Measurements from ENCODE around the gene GPR37.

Gene GPR37

DNA sequence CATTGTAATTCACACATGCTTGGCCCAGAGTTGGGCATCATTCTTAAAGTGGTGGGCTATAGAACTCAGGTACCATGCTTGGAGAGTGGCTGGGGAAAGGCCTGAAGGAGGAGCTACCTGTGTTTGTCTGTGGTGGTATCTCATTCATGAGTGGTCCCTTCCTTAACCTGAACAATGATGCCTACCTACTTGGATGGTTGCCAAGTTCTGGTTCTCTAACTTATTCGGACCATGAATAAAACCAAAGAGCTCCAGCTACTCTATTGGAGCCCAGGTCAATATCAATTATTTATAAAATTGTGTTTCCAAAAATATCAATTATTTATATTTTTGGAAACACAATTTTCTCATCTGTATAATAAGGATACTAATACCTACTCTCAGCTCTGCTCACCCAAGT is 2.9 kb upstream of the GPR37 start:
- peaks cover 4% of the 10 kb centered on the region for H3K9me3 Mint-ChIP-seq
- peaks cover 10% of the 10 kb centered on the region for H3K4me1 Mint-ChIP-seq
- no peak overlapping the region for H3K27ac Mint-ChIP-seq
- TF ChIP-seq, protein P1, sequence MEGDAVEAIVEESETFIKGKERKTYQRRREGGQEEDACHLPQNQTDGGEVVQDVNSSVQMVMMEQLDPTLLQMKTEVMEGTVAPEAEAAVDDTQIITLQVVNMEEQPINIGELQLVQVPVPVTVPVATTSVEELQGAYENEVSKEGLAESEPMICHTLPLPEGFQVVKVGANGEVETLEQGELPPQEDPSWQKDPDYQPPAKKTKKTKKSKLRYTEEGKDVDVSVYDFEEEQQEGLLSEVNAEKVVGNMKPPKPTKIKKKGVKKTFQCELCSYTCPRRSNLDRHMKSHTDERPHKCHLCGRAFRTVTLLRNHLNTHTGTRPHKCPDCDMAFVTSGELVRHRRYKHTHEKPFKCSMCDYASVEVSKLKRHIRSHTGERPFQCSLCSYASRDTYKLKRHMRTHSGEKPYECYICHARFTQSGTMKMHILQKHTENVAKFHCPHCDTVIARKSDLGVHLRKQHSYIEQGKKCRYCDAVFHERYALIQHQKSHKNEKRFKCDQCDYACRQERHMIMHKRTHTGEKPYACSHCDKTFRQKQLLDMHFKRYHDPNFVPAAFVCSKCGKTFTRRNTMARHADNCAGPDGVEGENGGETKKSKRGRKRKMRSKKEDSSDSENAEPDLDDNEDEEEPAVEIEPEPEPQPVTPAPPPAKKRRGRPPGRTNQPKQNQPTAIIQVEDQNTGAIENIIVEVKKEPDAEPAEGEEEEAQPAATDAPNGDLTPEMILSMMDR (IDR thresholded peaks at IDR 0.05; ENCODE audit: unreplicated experiment in 3 of 3) = no peak
- H3K36me3 Mint-ChIP-seq (ENCODE audit: low read depth) = no peaks in the 10 kb centered on the region
- peaks cover 36% of the 10 kb centered on the region for H3K27me3 Mint-ChIP-seq (ENCODE audit: low read depth)
- H3K4me3 Mint-ChIP-seq = no peak overlapping the region

- H3K27ac Mint-ChIP-seq = peak overlapping the region in 2 of 3 experiments; percentile 18 to 19
- H3K9me3 Mint-ChIP-seq = peaks cover 4% of the 10 kb centered on the region
- H3K36me3 Mint-ChIP-seq (ENCODE audit: low read depth) = no peaks in the 10 kb centered on the region
- TF ChIP-seq, protein P1 (IDR thresholded peaks at IDR 0.05; ENCODE audit: unreplicated experiment in 3 of 3) = no peak
- H3K4me3 Mint-ChIP-seq = peak overlapping the region; percentile 88 to 98 (median 93)
- H3K4me1 Mint-ChIP-seq = peaks cover 27% of the 10 kb centered on the region
- H3K27me3 Mint-ChIP-seq (ENCODE audit: low read depth) = peaks cover 44% of the 10 kb centered on the region
Measured at GRCh38 chr7:124764847-124765400, 668 bp downstream of the GPR37 start.

DNA sequence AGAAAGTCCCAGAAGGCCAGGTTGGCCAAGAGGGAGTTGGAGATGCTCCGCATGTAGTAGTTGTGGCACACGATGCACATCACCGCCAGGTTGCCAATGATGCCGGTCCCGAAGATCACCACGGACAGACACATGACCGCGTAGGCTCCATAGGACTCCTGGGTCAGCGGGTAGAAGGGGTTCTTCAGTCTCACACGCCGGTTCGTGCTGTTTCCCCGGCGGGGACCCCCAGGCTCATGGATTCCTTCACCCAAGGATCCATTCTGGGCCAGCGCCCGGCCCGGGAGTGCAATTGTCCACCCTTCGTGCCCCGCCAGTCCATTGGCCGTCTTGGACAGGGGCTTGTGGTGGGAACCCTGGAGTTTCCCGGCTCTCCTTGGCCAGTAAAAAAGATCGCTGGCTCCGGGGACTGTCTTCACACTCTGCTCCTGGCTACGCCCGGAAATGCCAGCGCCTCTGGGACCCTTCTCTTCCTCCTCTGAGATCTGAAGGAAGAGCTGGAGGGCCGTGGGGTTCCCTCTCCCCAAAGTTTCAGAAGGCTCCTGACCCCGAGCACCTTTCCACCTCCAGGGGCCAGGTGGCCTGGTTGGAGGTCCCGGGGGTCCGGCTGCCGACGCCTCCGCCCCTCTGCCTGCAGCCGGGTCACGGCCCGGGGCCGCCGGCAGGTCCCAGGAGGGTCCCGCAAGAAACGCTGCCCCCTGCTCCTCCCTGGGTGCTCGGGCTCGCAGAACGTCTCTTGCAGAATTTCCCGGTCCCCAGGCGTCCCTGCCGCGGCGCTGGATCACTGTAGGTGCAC is 1.3 kb downstream of the GPR37 start:
- Mint-ChIP-seq H3K4me1 (peaks cover 34% of the 10 kb centered on the region), H3K27ac (peak overlapping the region in 2 of 3 experiments; percentile 38 to 50), H3K36me3 (ENCODE audit: low read depth) (no peaks in the 10 kb centered on the region), H3K27me3 (ENCODE audit: low read depth) (peaks cover 44% of the 10 kb centered on the region), H3K4me3 (peak overlapping the region; percentile 88 to 98 (median 93)), H3K9me3 (peaks cover 9% of the 10 kb centered on the region)
- TF ChIP-seq, protein P1 (IDR thresholded peaks at IDR 0.05; ENCODE audit: unreplicated experiment in 3 of 3) = no peak

- peaks cover 35% of the 10 kb centered on the region for H3K4me1 Mint-ChIP-seq
- TF ChIP-seq, protein P1 (IDR thresholded peaks at IDR 0.05; ENCODE audit: unreplicated experiment in 3 of 3) = no peak
- peaks cover 10% of the 10 kb centered on the region for H3K9me3 Mint-ChIP-seq
- H3K27me3 Mint-ChIP-seq (ENCODE audit: low read depth) = peaks cover 40% of the 10 kb centered on the region
- no peaks in the 10 kb centered on the region for H3K36me3 Mint-ChIP-seq (ENCODE audit: low read depth)
- peak overlapping the region; percentile 78 to 98 (median 93) for H3K4me3 Mint-ChIP-seq
- peak overlapping the region in 2 of 3 experiments; percentile 1 to 38 for H3K27ac Mint-ChIP-seq
Measured at GRCh38 chr7:124762611-124763143, 2.9 kb downstream of the GPR37 start.

DNA sequence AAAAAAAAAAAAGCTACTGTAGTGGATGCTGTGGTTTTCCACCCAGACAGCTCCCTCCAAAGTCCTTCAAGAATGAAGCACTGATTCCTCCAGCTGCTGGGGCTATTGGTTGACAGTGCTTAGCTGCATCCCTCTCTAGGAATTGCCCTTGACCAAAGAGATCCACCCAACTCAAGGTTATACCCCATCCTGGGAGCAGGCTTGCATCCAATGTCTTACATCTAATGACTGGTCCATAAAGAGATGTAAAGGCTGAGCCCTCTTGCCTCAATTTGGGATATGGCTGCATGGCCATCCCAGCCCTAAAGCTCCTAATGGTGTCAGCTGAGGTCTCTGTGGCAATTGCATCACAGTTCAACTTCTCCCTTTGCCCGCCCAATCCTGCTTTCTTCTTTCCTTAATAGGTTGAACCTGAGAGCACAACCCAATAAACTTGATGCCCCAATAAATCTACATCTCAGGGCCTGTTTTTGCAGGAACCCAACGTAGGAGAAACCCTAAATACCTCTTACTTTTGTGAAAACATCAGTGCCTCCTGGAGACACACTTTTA is 4.4 kb downstream of the GPR37 start:
- TF ChIP-seq, protein P1 (IDR thresholded peaks at IDR 0.05; ENCODE audit: unreplicated experiment in 3 of 3) = no peak
- H3K36me3 Mint-ChIP-seq (ENCODE audit: low read depth) = no peaks in the 10 kb centered on the region
- peak overlapping the region in 2 of 3 experiments; percentile 68 to 81 for H3K4me3 Mint-ChIP-seq
- H3K27ac Mint-ChIP-seq = no peak overlapping the region
- H3K4me1 Mint-ChIP-seq = peaks cover 35% of the 10 kb centered on the region
- peaks cover 10% of the 10 kb centered on the region for H3K9me3 Mint-ChIP-seq
- H3K27me3 Mint-ChIP-seq (ENCODE audit: low read depth) = peaks cover 33% of the 10 kb centered on the region

All from nephron (organoid).